IMR-90 (cell line): ENCODE data around the gene MMP2. TPM values are rescaled to one million over a fixed set of nuclear protein-coding genes. Genes with fewer than 3 reads are reported as not detected.

ENCODE experiments used
- ATAC-seq: fragments of 200-7000 bp; cut with Tn5 transposase; 2 replicates; pipeline ENCODE4 v1.9.1; 2020; ENCODE audit warnings: low read depth, mild to moderate bottlenecking, moderate library complexity
- BruUV-seq: library from RNA; stranded (reverse); fragments of 400-500 nt; replicated peaks from 2 replicates; lab custom pipeline; 2021; lab: Mats Ljungman, UMichigan
- CTCF ChIA-PET: fragments of 300-600 bp; formaldehyde crosslinking; extraction: SDS; loops from one replicate; lab custom pipeline; 2021; ENCODE audit warnings: antibody characterized with exemption; lab: Yijun Ruan, JAX
- POLR2A ChIA-PET: fragments of 300-600 bp; sonication (Branson Sonifier 250); formaldehyde crosslinking; loops from one replicate; lab custom pipeline; 2022; ENCODE audit warnings: antibody characterized with exemption; ENCODE audit not compliant: unreplicated experiment; lab: Charles Lee
- DNase-seq: peaks from one replicate; pipeline ENCODE4 v3.0.0; 2013
- H2AFZ ChIP-seq: replicated peaks from 2 replicates; pipeline ENCODE3; 2013; ENCODE audit warnings: low read length, mild to moderate bottlenecking; ENCODE audit not compliant: poor library complexity
- H2AK5ac ChIP-seq: 2 replicates; pipeline ENCODE4 v1.6.1; 2013; ENCODE audit warnings: low read depth, low read length, inconsistent platforms
- H2AK9ac ChIP-seq: replicated peaks from 2 replicates; pipeline ENCODE3; 2013; ENCODE audit warnings: mild to moderate bottlenecking, low read depth, low read length, moderate library complexity; ENCODE audit not compliant: poor library complexity
- H2BK120ac ChIP-seq: 2 replicates; pipeline ENCODE4 v1.6.1; 2013; ENCODE audit warnings: low read depth, low read length, inconsistent platforms
- H2BK15ac ChIP-seq: 3 replicates; pipeline ENCODE4 v1.6.1; 2013; ENCODE audit warnings: low read depth, low read length, inconsistent platforms
- H2BK20ac ChIP-seq: 2 replicates; pipeline ENCODE4 v1.6.1; 2013; ENCODE audit warnings: low read depth, mild to moderate bottlenecking, inconsistent platforms, low read length, moderate library complexity
- H2BK5ac ChIP-seq: 2 replicates; pipeline ENCODE4 v1.6.1; 2013; ENCODE audit warnings: mild to moderate bottlenecking, low read depth, low read length, inconsistent platforms; ENCODE audit not compliant: poor library complexity, severe bottlenecking
- H3K14ac ChIP-seq: replicated peaks from 2 replicates; pipeline ENCODE4 v1.6.1; 2013; ENCODE audit warnings: low read depth, low read length, inconsistent platforms
- H3K18ac ChIP-seq: 2 replicates; pipeline ENCODE4 v1.6.1; 2013; ENCODE audit warnings: low read depth, low read length, control low read depth
- H3K23ac ChIP-seq: 2 replicates; pipeline ENCODE4 v1.6.1; 2013; ENCODE audit warnings: low read depth, low read length, inconsistent platforms
- H3K27ac ChIP-seq: 2 replicates; pipeline ENCODE4 v1.5.1; 2013; ENCODE audit warnings: mild to moderate bottlenecking, control low read depth, low read length; ENCODE audit not compliant: insufficient read depth
- H3K27me3 ChIP-seq: 2 replicates; pipeline ENCODE4 v1.6.1; 2013; ENCODE audit warnings: low read length; ENCODE audit not compliant: control insufficient read depth, insufficient read depth
- H3K36me3 ChIP-seq: 2 replicates; pipeline ENCODE4 v1.6.1; 2013; ENCODE audit warnings: low read length, mixed read lengths; ENCODE audit not compliant: control insufficient read depth, insufficient read depth
- H3K4ac ChIP-seq: 2 replicates; pipeline ENCODE4 v1.6.1; 2013; ENCODE audit warnings: low read depth, low read length, inconsistent platforms
- H3K4me1 ChIP-seq: 2 replicates; pipeline ENCODE4 v1.6.1; 2013; ENCODE audit warnings: low read length, mixed read lengths; ENCODE audit not compliant: control insufficient read depth, insufficient read depth
- H3K4me2 ChIP-seq: 2 replicates; pipeline ENCODE4 v1.6.1; 2013; ENCODE audit warnings: low read depth, mild to moderate bottlenecking, control low read depth, low read length, moderate library complexity
- H3K4me3 ChIP-seq: 2 replicates; pipeline ENCODE4 v1.5.1; 2013; ENCODE audit warnings: low read depth, mild to moderate bottlenecking, control low read depth, low read length, moderate library complexity; ENCODE audit not compliant: insufficient read depth
- H3K56ac ChIP-seq: 2 replicates; pipeline ENCODE4 v1.6.1; 2013; ENCODE audit warnings: low read length, inconsistent platforms; ENCODE audit not compliant: insufficient read depth; ENCODE audit errors: extremely low read depth
- H3K79me1 ChIP-seq, 2 experiments: 2 replicates each; pipeline ENCODE4 v1.6.1; 2013; ENCODE audit warnings: low read length in 2 of 2, inconsistent platforms in 1 of 2, low read depth in 1 of 2
- H3K9ac ChIP-seq: 2 replicates; pipeline ENCODE4 v1.6.1; 2013; ENCODE audit warnings: low read depth, low read length, control low read depth
- H3K9me1 ChIP-seq: 2 replicates; pipeline ENCODE4 v1.6.1; 2013; ENCODE audit warnings: low read length, inconsistent platforms; ENCODE audit not compliant: insufficient read depth
- H3K9me3 ChIP-seq: 2 replicates; pipeline ENCODE4 v1.6.1; 2013; ENCODE audit warnings: low read length; ENCODE audit not compliant: control insufficient read depth, insufficient read depth
- H4K20me1 ChIP-seq: 2 replicates; pipeline ENCODE4 v1.6.1; 2013; ENCODE audit warnings: low read length, inconsistent platforms; ENCODE audit not compliant: insufficient read depth
- H4K5ac ChIP-seq: 2 replicates; pipeline ENCODE4 v1.6.1; 2013; ENCODE audit warnings: mild to moderate bottlenecking, low read depth, low read length, control low read depth
- H4K8ac ChIP-seq, 2 experiments: 2 replicates each; pipeline ENCODE4 v1.6.1; 2013; ENCODE audit warnings: low read depth in 2 of 2, low read length in 2 of 2, control low read depth in 1 of 2, inconsistent platforms in 1 of 2
- H4K91ac ChIP-seq: 2 replicates; pipeline ENCODE4 v1.6.1; 2013; ENCODE audit warnings: low read depth, low read length, inconsistent platforms; ENCODE audit not compliant: insufficient read depth
- MAFK ChIP-seq: IDR thresholded peaks from 2 replicates; pipeline ENCODE4 v1.6.1; 2012; ENCODE audit warnings: low read depth, low read length, improper control_type of control experiment
- MAZ ChIP-seq: IDR thresholded peaks from 2 replicates; pipeline ENCODE4 v1.6.1; 2012; ENCODE audit warnings: low read depth, mild to moderate bottlenecking, low read length, improper control_type of control experiment, moderate library complexity, borderline replicate concordance
- MXI1 ChIP-seq: IDR thresholded peaks from 2 replicates; pipeline ENCODE4 v1.6.1; 2012; ENCODE audit warnings: low read depth, mild to moderate bottlenecking, low read length, moderate library complexity, borderline replicate concordance
- NFE2L2 ChIP-seq: fragments of 150-350 bp; IDR thresholded peaks from 2 replicates; pipeline ENCODE4 v1.6.1; 2016; ENCODE audit warnings: low read depth, mild to moderate bottlenecking, low read length
- RCOR1 ChIP-seq: IDR thresholded peaks from 2 replicates; pipeline ENCODE4 v1.6.1; 2012; ENCODE audit warnings: mild to moderate bottlenecking, low read length, improper control_type of control experiment; ENCODE audit not compliant: insufficient replicate concordance
- SMC3 ChIP-seq: fragments of 150-350 bp; IDR thresholded peaks from 2 replicates; pipeline ENCODE4 v1.6.1; 2016; ENCODE audit warnings: low read depth, mild to moderate bottlenecking, antibody characterized with exemption, low read length, moderate library complexity
- WGBS, 2 experiments: methylation state at CpG; one replicate each; pipeline versions ENCODE4 v1.1.5 to v1.1.7; 2013; ENCODE audit warnings: missing lambda C conversion rate in 2 of 2; ENCODE audit not compliant: insufficient read length in 1 of 2; ENCODE audit errors: extremely low coverage in 2 of 2; 5-methylcytosine and 5-hydroxymethylcytosine counted together
- dilution Hi-C: fragments of 300-500 bp; cut with HindIII; formaldehyde crosslinking; loops from one replicate; pipeline ENCODE4 v1.14.3; 2018; ENCODE audit warnings: low sequenced_read_pairs; ENCODE audit not compliant: unreplicated experiment
- in situ Hi-C: fragments of 300-500 bp; cut with MboI; formaldehyde crosslinking; loops from 3 replicates; pipeline ENCODE4 v1.14.3; 2019; ENCODE audit warnings: low sequenced_read_pairs, inconsistent platforms, mixed read lengths
- intact Hi-C: fragments of 100-400 bp; cut with micrococcal nuclease; formaldehyde crosslinking; loops from 2 replicates; pipeline ENCODE4 v1.10.0; 2022
- polyA plus RNA-seq, 3 experiments: library from polyadenylated mRNA; depleted of rRNA; stranded (reverse); fragments of >200 nt; gene quantifications; 2 replicates each; pipeline ENCODE4 v1.2.3, GENCODE V29; 2012; ENCODE audit warnings: low replicate concordance in 1 of 3
- total RNA-seq: library from RNA; depleted of rRNA; stranded (reverse); fragments of >200 nt; gene quantifications from 2 replicates; pipeline ENCODE4 v1.2.3, GENCODE V29; 2012
- TF ChIP-seq, protein P1 (sequence below): conservative IDR thresholded peaks from 2 replicates; pipeline ENCODE4 v1.5.1; 2012; ENCODE audit warnings: mild to moderate bottlenecking, low read depth, low read length, improper control_type of control experiment
- TF ChIP-seq, protein P2 (sequence below): fragments of 150-350 bp; IDR thresholded peaks from 2 replicates; pipeline ENCODE4 v1.6.1; 2017; ENCODE audit warnings: mild to moderate bottlenecking, antibody characterized with exemption, low read length, low read depth

MMP2 gene
- total and polyA plus RNA-seq, 2 of the 4 experiments (the other 2 are of a cell fraction) = 240 to 574 TPM

DNA sequence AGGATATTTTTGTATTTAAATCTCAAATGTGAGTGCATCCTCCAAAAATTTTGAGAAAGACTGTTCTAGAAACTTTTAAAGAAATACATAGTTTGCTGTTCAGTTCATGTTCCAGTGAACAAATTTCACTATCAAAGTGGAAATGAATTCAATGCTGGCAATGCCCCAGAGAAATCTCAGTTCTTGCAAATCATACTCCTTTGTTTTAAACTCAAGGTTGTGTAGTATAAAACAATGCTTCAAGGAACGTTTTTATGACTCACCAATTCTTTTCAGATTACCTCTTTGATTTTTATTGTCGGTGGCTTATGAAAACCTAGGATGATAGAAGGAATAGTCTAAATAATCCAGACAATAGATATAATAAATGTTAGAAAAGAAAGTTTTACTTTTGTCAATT is 47.4 kb downstream of the MMP2 start:
- intact Hi-C loops = no loop called here

More for the DNA sequence above, 47.4 kb downstream of the MMP2 start:
- in situ Hi-C loops = no loop called here
- Histone ChIP-seq H2BK15ac (no peak overlapping the region), H3K9ac (no peak overlapping the region), H4K91ac (no peak overlapping the region), H2BK120ac (no peak overlapping the region), H3K36me3 (no peaks in the 10 kb centered on the region; the same call in 1 of the 2 replicates), H3K9me1 (no peaks in the 10 kb centered on the region), H3K4me3 (no peak overlapping the region), H2AK9ac (no peak overlapping the region), H3K18ac (no peak overlapping the region), H3K4me1 (no peaks in the 10 kb centered on the region), H4K5ac (no peak overlapping the region), H3K27me3 (no peaks in the 10 kb centered on the region), H2AFZ (no peak overlapping the region), H2BK5ac (no peak overlapping the region), H3K56ac (no peak overlapping the region), H2AK5ac (no peak overlapping the region), H3K9me3 (no peaks in the 10 kb centered on the region), H3K4ac (no peak overlapping the region), H4K20me1 (no peaks in the 10 kb centered on the region), H3K23ac (no peak overlapping the region), H3K14ac (no peak overlapping the region), H2BK20ac (no peak overlapping the region), H3K4me2 (no peak overlapping the region), H4K8ac (no peak overlapping the region), H3K79me1 (no peaks in the 10 kb centered on the region), H3K27ac (no peak overlapping the region)
- POLR2A ChIA-PET = no interaction called here
- CTCF ChIA-PET = no interaction called here
- TF ChIP-seq MAZ (no peak), MXI1 (no peak), NFE2L2 (no peak), MAFK (no peak), RCOR1 (no peak), SMC3 (no peak)
- TF ChIP-seq, protein P1, sequence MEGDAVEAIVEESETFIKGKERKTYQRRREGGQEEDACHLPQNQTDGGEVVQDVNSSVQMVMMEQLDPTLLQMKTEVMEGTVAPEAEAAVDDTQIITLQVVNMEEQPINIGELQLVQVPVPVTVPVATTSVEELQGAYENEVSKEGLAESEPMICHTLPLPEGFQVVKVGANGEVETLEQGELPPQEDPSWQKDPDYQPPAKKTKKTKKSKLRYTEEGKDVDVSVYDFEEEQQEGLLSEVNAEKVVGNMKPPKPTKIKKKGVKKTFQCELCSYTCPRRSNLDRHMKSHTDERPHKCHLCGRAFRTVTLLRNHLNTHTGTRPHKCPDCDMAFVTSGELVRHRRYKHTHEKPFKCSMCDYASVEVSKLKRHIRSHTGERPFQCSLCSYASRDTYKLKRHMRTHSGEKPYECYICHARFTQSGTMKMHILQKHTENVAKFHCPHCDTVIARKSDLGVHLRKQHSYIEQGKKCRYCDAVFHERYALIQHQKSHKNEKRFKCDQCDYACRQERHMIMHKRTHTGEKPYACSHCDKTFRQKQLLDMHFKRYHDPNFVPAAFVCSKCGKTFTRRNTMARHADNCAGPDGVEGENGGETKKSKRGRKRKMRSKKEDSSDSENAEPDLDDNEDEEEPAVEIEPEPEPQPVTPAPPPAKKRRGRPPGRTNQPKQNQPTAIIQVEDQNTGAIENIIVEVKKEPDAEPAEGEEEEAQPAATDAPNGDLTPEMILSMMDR = no peak
- TF ChIP-seq, protein P2, sequence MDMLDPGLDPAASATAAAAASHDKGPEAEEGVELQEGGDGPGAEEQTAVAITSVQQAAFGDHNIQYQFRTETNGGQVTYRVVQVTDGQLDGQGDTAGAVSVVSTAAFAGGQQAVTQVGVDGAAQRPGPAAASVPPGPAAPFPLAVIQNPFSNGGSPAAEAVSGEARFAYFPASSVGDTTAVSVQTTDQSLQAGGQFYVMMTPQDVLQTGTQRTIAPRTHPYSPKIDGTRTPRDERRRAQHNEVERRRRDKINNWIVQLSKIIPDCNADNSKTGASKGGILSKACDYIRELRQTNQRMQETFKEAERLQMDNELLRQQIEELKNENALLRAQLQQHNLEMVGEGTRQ = no peak
- ATAC-seq (no peak), DNase-seq (no peak)
- dilution Hi-C loops = no loop called here
- no CpG with 5 or more reads among the region's 2 CpGs for WGBS, 2 experiments
- no TSS peak for BruUV-seq
